RKO (cell line): Measurements from ENCODE around the gene UQCRC1.
"Not testable (repeated sequence)": the region's sequence is repeated elsewhere in the genome, so short reads cannot be mapped to it uniquely, and the experiment has no call there.

ENCODE experiments used
- DNase-seq: peaks from one replicate; pipeline ENCODE4 v3.0.0-alpha.2; 2016; ENCODE audit warnings: low spot score

The UQCRC1 gene

GRCh38 chr3:48553886-48554845 is 55.3 kb downstream of the UQCRC1 start:
- DNase-seq, result no peak

GRCh38 chr3:48553361-48553760 is 56.1 kb downstream of the UQCRC1 start:
- no peak for DNase-seq

- DNase-seq, result no peak
These were observed 57.1 kb downstream of the UQCRC1 start for GRCh38 chr3:48552111-48552951.

- not testable (repeated sequence) for DNase-seq
These were observed 57.8 kb downstream of the UQCRC1 start for GRCh38 chr3:48551651-48552050.
